Muscle layer of duodenum (tissue), 2 donors: ENCODE data around the gene YAP1.

ENCODE experiments used
- H3K27ac ChIP-seq: one replicate; pipeline ENCODE4 v1.7.0; 2013; ENCODE audit warnings: mild to moderate bottlenecking, low read length
- H3K27me3 ChIP-seq: one replicate; pipeline ENCODE4 v1.7.0; 2013; ENCODE audit warnings: low read depth, mild to moderate bottlenecking, control low read depth, low read length
- H3K36me3 ChIP-seq, 2 donors: one replicate each; pipeline ENCODE4 v1.7.0; 2013; ENCODE audit warnings: low read length in 2 of 2, control low read depth in 1 of 2, mild to moderate bottlenecking in 1 of 2; ENCODE audit not compliant: insufficient read depth in 2 of 2, control insufficient read depth in 1 of 2
- H3K4me1 ChIP-seq, 2 donors: one replicate each; pipeline ENCODE4 v1.7.0; 2013; ENCODE audit warnings: low read length in 2 of 2, mild to moderate bottlenecking in 2 of 2, control low read depth in 1 of 2, moderate library complexity in 1 of 2; ENCODE audit not compliant: insufficient read depth in 2 of 2, control insufficient read depth in 1 of 2
- H3K4me3 ChIP-seq, 2 donors: one replicate each; pipeline ENCODE4 v1.7.0; 2013; ENCODE audit warnings: low read length in 2 of 2, low read depth in 1 of 2, mild to moderate bottlenecking in 1 of 2
- H3K9me3 ChIP-seq, 2 donors: one replicate each; pipeline ENCODE4 v1.7.0; 2013; ENCODE audit warnings: low read length in 2 of 2, control low read depth in 1 of 2, mild to moderate bottlenecking in 1 of 2; ENCODE audit not compliant: control insufficient read depth in 1 of 2
- donor health status: healthy.

The YAP1 gene

GRCh38 chr11:102268985-102269470 lies 158.8 kb downstream of the YAP1 start:
- Histone ChIP-seq H3K9me3 (no peaks in the 10 kb centered on the region), H3K36me3 (no peaks in the 10 kb centered on the region), H3K4me3 (peak overlapping the region; percentile 55 to 78), H3K4me1 (peaks cover 5% of the 10 kb centered on the region in 2 donors), H3K27me3 (no peaks in the 10 kb centered on the region), H3K27ac (peak overlapping the region; percentile 62)

DNA sequence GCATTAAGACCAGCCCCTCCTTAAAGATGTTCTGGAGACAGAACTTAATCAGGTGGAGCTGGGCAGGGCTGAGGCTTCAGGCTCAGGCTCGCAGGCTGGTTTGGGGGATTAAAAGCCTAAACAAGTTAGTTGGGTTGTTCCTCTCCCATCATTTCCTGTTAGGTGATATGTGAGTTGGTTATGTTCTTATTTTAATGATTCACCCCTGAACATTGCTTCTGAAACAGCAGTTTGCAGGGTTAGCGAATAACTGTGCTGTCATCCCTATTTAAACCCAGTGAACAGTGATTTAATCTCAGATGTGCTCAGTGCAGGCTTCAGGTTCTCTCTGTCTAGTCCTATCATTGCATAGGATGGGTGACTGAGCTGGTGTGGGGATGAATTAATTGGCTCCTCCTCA lies 159.7 kb downstream of the YAP1 start:
- H3K4me3 ChIP-seq = no peak overlapping the region
- peaks cover 5% of the 10 kb centered on the region in 2 donors for H3K4me1 ChIP-seq
- H3K9me3 ChIP-seq = no peaks in the 10 kb centered on the region
- H3K27me3 ChIP-seq = no peaks in the 10 kb centered on the region
- H3K27ac ChIP-seq = no peak overlapping the region
- H3K36me3 ChIP-seq = no peaks in the 10 kb centered on the region

DNA sequence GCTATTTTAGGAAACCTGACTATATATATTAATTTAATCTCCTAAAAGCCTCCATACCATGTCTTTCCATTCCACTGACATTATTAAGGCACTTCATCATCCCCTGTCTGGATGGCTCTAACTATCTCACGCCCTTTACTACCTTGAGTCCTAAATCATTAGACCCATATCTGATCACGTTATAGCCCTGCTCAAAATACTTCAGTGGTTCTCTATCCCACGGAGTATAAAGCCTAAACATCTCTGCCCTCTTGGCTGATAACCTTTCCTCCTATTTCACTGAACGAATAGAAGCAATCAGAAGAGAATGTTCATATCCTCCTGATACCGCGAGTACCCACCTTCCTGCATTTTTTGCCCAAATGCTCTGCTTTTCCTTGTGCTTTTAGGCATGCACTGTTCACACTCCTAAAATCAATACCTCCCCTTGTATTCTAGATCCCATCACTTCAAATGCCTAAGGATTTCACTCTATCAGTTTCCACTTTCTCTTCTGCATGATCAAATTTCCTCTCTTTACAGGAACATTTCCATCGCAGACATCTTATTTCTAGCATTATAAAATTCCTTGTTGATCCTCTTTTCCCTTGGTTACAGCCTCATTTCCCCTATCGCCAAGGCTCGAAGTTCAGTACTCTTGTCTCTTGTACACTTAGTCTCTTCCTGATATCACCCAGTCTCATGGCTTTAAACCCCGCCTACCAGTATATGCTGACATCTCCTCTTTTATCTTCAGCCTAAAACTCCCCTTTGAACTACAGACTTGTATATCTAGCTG lies 162.0 kb downstream of the YAP1 start:
- Histone ChIP-seq H3K4me1 (peaks cover 5 to 9% of the 10 kb centered on the region in 2 donors), H3K27me3 (no peaks in the 10 kb centered on the region), H3K9me3 (no peaks in the 10 kb centered on the region), H3K36me3 (no peaks in the 10 kb centered on the region), H3K4me3 (no peak overlapping the region), H3K27ac (no peak overlapping the region)

DNA sequence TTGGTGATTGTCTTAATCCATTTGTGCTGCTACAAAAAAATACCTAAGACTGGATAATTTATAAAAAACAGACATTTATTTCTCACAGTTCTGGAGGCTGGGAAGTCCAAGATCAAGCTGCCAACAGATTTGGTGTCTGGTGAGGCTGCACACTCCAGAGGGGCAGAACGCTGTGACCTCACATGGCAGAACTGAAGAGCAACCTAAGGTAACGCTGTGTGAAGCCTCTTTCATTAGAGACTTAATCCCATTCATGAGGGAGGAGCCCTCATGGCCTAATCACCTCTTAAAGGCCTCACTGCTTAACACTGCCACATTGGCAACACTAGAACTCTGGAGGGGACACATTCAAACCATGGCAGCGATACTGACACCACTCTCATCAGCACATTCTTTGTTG lies 164.4 kb downstream of the YAP1 start:
- H3K9me3 ChIP-seq = no peaks in the 10 kb centered on the region
- H3K27me3 ChIP-seq = no peaks in the 10 kb centered on the region
- H3K27ac ChIP-seq = no peak overlapping the region
- no peak overlapping the region for H3K4me3 ChIP-seq
- no peaks in the 10 kb centered on the region for H3K36me3 ChIP-seq
- peaks cover 0 to 11% of the 10 kb centered on the region in 2 donors for H3K4me1 ChIP-seq

- H3K4me1 ChIP-seq = peaks cover 0 to 17% of the 10 kb centered on the region in 2 donors
- no peaks in the 10 kb centered on the region for H3K27me3 ChIP-seq
- no peaks in the 10 kb centered on the region for H3K36me3 ChIP-seq
- H3K9me3 ChIP-seq = no peaks in the 10 kb centered on the region
- no peak overlapping the region for H3K27ac ChIP-seq
- H3K4me3 ChIP-seq = no peak overlapping the region
Measured at GRCh38 chr11:102276362-102276761, 166.1 kb downstream of the YAP1 start.

- Histone ChIP-seq H3K27ac (no peak overlapping the region), H3K27me3 (no peaks in the 10 kb centered on the region), H3K36me3 (no peaks in the 10 kb centered on the region), H3K4me3 (no peak overlapping the region), H3K9me3 (no peaks in the 10 kb centered on the region), H3K4me1 (peaks cover 0 to 17% of the 10 kb centered on the region in 2 donors)
Measured at GRCh38 chr11:102276783-102277182, 166.5 kb downstream of the YAP1 start.

DNA sequence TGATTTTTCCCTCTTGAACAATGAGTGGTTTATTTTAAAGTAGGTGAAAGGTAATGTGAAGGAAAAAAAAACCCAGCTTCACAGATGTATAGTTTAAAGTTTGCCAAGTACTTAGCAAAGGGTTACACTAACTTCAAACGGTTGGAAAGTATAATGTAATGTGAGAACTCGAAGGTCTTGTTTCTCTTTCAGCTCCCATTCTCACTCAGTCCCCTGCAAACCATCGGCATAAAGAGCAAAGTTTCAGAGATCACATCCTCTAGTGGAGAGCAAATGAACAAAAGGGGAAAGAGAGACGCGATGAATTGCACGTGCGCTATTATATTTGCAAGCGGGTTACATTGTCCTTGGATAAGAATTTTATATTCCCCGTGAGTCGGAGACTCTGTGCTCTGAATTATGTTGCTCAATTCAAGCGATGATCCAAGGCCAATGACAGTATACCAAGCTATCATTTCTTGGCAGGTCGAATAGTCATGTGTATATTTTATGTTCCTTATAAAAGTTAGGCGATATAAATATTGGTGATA lies 169.5 kb downstream of the YAP1 start:
- peaks cover 0 to 17% of the 10 kb centered on the region in 2 donors for H3K4me1 ChIP-seq
- H3K27me3 ChIP-seq = no peaks in the 10 kb centered on the region
- H3K9me3 ChIP-seq = no peaks in the 10 kb centered on the region
- H3K36me3 ChIP-seq = no peaks in the 10 kb centered on the region
- peak overlapping the region; percentile 18 to 38 for H3K4me3 ChIP-seq
- peak overlapping the region; percentile 22 for H3K27ac ChIP-seq

GRCh38 chr11:102280245-102280833 lies 170.1 kb downstream of the YAP1 start:
- no peaks in the 10 kb centered on the region for H3K27me3 ChIP-seq
- H3K27ac ChIP-seq = peak overlapping the region; percentile 33
- H3K36me3 ChIP-seq = no peaks in the 10 kb centered on the region
- no peaks in the 10 kb centered on the region for H3K9me3 ChIP-seq
- H3K4me1 ChIP-seq = peaks cover 0 to 17% of the 10 kb centered on the region in 2 donors
- peak overlapping the region in 1 of 2 donors; percentile 14 for H3K4me3 ChIP-seq
